Loucy (cell line): ENCODE results near the gene OTUB2.

Experiments used
- CTCF ChIP-seq: fragments of 200-600 bp; sonication (generic); conservative IDR thresholded peaks from 2 replicates; pipeline ENCODE4 v1.5.1; 2014; ENCODE audit warnings: mild to moderate bottlenecking, antibody characterized with exemption, low read length
- EZH2phosphoT487 ChIP-seq: fragments of 200-600 bp; IDR thresholded peaks from 2 replicates; pipeline ENCODE4 v1.6.1; 2018; ENCODE audit warnings: antibody characterized with exemption, mild to moderate bottlenecking, moderate library complexity, borderline replicate concordance

DNA sequence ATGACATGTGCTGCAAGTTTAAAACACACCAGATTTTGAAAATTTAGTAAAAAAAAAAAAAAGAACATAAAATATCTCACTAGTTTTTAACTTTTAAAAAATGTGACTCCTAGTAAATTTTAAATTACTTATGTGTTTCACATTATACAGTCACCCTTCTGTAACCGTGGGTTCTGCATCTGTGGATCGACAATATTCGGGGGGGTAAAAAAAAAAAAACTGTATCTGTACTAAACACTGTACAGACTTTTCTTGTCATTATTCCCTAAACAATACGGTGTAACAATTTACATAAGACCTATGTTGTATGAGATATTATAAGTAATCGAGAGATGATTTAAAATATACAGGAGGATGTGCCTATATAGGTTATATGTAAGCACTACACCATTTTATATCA lies 51.7 kb downstream of the OTUB2 start:
- TF ChIP-seq CTCF (no peak), EZH2phosphoT487 (no peak)
